Bone marrow (tissue), 2 donors: ENCODE data around the gene EPS8L3.
"Not testable (repeated sequence)": the region's sequence is repeated elsewhere in the genome, so short reads cannot be mapped to it uniquely, and the experiment has no call there.

Experiments
- DNase-seq, 2 donors: peaks; one replicate each; lab custom pipeline; 2025; lab: John Stamatoyannopoulos, UW

EPS8L3 gene

DNA sequence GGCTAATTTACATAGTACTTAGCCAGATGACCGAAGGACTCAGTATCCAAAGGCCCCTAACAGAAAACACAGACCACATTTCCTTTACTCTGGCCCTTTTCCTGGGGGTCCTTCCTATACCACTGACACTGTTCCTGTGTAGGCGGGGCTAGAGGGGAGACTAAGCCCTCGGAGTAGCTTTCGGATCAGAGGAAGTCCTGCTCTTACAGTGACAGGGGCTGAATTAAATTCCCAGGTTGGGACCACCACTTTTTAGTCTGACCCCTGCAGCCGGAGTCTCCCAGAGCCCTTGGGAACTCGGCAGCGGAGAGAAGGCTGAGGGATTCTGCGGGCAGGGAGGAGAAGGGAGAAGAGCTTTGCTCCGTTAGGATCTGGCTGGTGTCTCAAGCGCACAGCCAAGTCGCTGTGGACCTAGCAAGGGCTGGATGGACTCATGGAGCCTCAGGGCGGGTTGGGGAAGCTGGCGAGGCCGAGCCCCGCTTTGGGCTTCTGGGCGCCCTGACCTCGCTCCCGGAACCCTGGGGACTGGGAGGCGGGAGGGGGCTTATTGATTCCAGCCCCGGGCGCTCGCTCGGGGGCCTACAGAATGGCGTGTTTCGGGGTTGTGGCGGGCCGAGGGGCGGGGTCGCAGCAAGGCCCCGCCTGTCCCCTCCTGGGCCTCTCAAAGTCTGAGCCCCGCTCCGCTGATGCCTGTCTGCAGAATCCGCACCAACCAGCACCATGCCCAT is 52.0 kb downstream of the EPS8L3 start, which contains the start of gene GSTM5:
Gene GSTM5, plus strand, starts transcription at position 659 of the 728 bp plus-strand sequence. Its CDS starts 62 bp downstream, at position 721.
- peak in 1 of 2 donors; percentile 53 for DNase-seq

DNA sequence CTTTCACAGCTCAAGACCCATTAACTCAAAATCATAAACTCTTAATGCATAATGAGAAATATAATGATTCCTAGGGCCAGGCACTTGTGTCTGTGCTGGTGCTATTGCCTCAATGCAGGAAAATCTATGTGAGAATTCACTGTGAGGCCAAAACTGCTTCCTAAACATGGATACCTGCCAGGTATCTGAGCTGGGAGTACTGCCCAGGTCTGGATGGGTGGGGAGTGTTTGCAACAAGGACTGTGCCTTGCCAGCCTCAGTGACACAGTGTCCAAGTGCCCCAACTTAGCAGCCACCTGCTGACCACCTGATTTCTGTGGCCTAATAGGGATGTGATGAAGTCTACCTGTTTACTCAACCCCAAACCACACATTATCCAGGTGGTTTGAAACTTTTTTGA is 53.9 kb downstream of the EPS8L3 start:
- DNase-seq: not testable (repeated sequence)

DNA sequence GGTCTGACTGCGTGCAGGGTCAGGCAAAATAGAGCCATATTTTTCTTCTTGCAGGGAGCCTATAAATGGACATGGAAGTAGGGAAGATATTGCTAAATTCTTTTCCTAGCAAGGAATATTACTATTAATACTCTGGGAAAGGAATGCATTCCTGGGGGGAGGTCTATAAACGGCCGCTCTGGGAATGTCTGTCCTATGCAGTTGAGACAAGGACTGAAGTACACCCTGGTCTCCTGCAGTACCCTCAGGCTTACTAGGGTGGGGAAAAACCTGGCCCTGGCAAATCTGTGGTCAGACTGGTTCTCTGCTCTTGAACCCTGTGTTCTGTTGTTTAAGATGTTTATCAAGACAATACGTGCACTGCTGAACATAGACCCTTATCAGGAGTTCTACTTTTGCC is 54.8 kb downstream of the EPS8L3 start:
- not testable (repeated sequence) for DNase-seq

DNA sequence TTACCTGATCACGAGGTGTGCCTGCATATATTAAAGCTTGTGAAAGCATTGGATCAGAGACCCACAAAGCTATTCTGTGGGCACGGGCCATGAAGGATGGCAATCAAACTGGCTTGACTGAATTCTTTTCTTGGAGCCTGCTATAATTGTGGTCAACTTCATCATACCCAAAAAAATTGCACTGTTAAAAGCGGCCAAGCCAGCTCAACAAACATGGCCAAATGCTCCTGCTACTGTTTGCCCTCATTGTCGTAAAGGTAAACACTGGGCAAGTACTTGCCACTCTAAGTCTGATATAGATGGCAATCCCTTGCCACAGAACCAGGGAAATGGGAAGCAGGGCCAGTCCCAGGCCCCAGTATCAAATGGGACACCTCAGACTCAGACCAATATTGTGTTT is 58.3 kb downstream of the EPS8L3 start:
- DNase-seq: no peak

DNA sequence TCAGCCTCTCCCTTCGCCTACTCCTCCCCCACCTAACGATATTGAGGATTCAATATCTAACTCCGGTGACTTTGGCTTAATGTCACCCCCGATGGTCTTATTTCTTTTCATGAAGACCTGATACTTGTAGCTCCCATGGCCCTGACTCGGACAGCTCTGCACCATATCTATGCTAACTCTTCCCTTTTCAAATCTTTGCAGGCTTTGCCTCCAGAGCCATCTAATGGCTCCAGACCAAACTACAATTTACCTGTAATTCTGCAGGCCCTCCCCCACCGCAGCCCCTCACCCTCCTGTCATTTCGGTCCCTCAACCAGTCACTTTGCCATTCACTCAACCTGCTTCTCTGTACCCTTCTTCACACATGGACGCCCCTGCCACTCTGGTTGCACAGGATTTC is 59.5 kb downstream of the EPS8L3 start:
- DNase-seq: no peak

DNA sequence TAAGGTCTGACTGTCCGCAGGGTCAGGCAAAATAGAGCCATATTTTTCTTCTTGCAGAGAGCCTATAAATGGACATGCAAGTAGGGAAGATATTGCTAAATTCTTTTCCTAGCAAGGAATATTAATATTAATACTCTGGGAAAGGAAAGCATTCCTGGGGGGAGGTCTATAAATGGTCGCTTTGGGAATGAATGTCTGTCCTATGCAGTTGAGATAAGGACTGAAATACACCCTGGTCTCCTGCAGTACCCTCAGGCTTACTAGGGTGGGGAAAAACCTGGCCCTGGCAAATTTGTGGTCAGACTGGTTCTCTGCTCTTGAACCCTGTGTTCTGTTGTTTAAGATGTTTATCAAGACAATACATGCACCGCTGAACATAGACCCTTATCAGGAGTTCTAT is 60.8 kb downstream of the EPS8L3 start:
- not testable (repeated sequence) for DNase-seq
